ENCODE data around the gene GJB2.

The GJB2 gene

DNA sequence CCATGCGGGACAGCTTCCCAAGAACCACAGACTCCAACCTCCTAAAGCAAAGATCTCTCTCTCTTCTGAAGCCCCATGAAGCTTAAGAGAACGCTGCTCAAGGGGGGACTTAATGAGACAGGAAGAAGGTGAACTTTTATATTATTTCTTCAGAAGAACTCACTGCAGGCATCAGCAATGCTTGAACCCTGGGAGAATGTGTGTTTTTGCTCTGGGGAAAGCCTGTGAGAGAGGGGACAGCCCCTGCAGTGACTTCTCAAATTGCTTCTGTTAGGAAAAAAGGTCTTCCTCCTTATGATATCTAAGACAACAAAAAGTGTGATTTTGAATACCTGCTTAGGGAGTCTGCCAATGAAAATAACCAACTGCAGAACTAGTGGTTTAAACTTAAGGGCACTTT, 54.9 kb downstream of the GJB2 start:
- H3K9me2 ChIP-seq (replicated peaks; ENCODE audit: insufficient read depth, low read length): no peaks in the 10 kb centered on the region
- no peaks in the 10 kb centered on the region for H3K27me3 ChIP-seq (ENCODE audit: low read length)
- no peak overlapping the region for H3K27ac ChIP-seq (ENCODE audit: low read depth, low read length)
- H3K79me2 ChIP-seq (ENCODE audit: insufficient read depth, low read length): no peaks in the 10 kb centered on the region
- no peaks in the 10 kb centered on the region for H4K20me1 ChIP-seq (ENCODE audit: low read depth, low read length)
- H2AFZ ChIP-seq (ENCODE audit: low read depth, low read length, severe bottlenecking): no peak overlapping the region
- H3K36me3 ChIP-seq (ENCODE audit: low read length): no peaks in the 10 kb centered on the region
- no peak overlapping the region for H3K9ac ChIP-seq (ENCODE audit: low read length)
- TF ChIP-seq EZH2phosphoT487 (conservative IDR thresholded peaks at IDR 0.05; ENCODE audit: low read length): no peak
- TF ChIP-seq, protein P1, sequence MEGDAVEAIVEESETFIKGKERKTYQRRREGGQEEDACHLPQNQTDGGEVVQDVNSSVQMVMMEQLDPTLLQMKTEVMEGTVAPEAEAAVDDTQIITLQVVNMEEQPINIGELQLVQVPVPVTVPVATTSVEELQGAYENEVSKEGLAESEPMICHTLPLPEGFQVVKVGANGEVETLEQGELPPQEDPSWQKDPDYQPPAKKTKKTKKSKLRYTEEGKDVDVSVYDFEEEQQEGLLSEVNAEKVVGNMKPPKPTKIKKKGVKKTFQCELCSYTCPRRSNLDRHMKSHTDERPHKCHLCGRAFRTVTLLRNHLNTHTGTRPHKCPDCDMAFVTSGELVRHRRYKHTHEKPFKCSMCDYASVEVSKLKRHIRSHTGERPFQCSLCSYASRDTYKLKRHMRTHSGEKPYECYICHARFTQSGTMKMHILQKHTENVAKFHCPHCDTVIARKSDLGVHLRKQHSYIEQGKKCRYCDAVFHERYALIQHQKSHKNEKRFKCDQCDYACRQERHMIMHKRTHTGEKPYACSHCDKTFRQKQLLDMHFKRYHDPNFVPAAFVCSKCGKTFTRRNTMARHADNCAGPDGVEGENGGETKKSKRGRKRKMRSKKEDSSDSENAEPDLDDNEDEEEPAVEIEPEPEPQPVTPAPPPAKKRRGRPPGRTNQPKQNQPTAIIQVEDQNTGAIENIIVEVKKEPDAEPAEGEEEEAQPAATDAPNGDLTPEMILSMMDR (IDR thresholded peaks at IDR 0.05; ENCODE audit: insufficient read depth, low read length, poor library complexity, severe bottlenecking): no peak
- no peak overlapping the region for H3K4me2 ChIP-seq (ENCODE audit: low read depth, low read length, poor library complexity, severe bottlenecking)
- no peaks in the 10 kb centered on the region; the same call in 1 of the 2 replicates for H3F3A ChIP-seq (ENCODE audit: insufficient read depth)
- H3K9me3 ChIP-seq (ENCODE audit: insufficient read depth, low read length): no peaks in the 10 kb centered on the region
- H3K4me3 ChIP-seq (ENCODE audit: insufficient read depth, low read length, poor library complexity, severe bottlenecking): no peak overlapping the region

All from SU-DHL-6 (cell line).